Medulla oblongata (tissue), 1 donor: ENCODE measurements around the gene SCN11A.
A peak's percentile ranks its signal among the peaks of the same experiment; 100 is the strongest.

Experiments used
- DNase-seq: peaks from one replicate; pipeline ENCODE4 v3.0.0-alpha.2; 2015; ENCODE audit errors: extremely low spot score

Gene SCN11A

GRCh38 chr3:39051649-39052561 lies at the start of gene SCN11A, which contains the start of gene WDR48:
Gene SCN11A, minus strand, starts transcription at chr3:39051944. Its CDS starts 101,582 bp downstream, at chr3:38950362.
Gene WDR48, plus strand, starts transcription at chr3:39052016. Its CDS starts 10 bp downstream, at chr3:39052026.
- peak; percentile 97 for DNase-seq

GRCh38 chr3:39101022-39101689 lies 49.4 kb upstream of the SCN11A start:
- DNase-seq: peak; percentile 27

GRCh38 chr3:39100500-39100886 lies 48.7 kb upstream of the SCN11A start:
- DNase-seq: no peak

GRCh38 chr3:39099738-39100499 lies 48.2 kb upstream of the SCN11A start:
- no peak for DNase-seq

GRCh38 chr3:39099242-39099641 lies 47.5 kb upstream of the SCN11A start:
- no peak for DNase-seq

GRCh38 chr3:39098473-39099000 lies 46.8 kb upstream of the SCN11A start:
- no peak for DNase-seq

- DNase-seq: peak; percentile 28
These were observed 46.1 kb upstream of the SCN11A start for GRCh38 chr3:39097716-39098472.

GRCh38 chr3:39096775-39097174 lies 45.0 kb upstream of the SCN11A start:
- DNase-seq: peak; percentile 83

- peak; percentile 59 for DNase-seq
These were observed 44.0 kb upstream of the SCN11A start for GRCh38 chr3:39095778-39096177.

- DNase-seq: no peak
These were observed 43.3 kb upstream of the SCN11A start for GRCh38 chr3:39094851-39095677.

- no peak for DNase-seq
These were observed 39.2 kb upstream of the SCN11A start for GRCh38 chr3:39090922-39091321.

GRCh38 chr3:39088889-39089288 lies 37.1 kb upstream of the SCN11A start:
- no peak for DNase-seq

- no peak for DNase-seq
These were observed 36.7 kb upstream of the SCN11A start for GRCh38 chr3:39088456-39088855.

- no peak for DNase-seq
These were observed 34.4 kb upstream of the SCN11A start for GRCh38 chr3:39086144-39086543.

GRCh38 chr3:39082666-39083313 lies 31.0 kb upstream of the SCN11A start:
- no peak for DNase-seq

- DNase-seq: no peak
These were observed 28.3 kb upstream of the SCN11A start for GRCh38 chr3:39080026-39080425.

GRCh38 chr3:39079530-39079929 lies 27.8 kb upstream of the SCN11A start:
- no peak for DNase-seq

GRCh38 chr3:39075910-39076309 lies 24.2 kb upstream of the SCN11A start:
- DNase-seq: no peak

GRCh38 chr3:39068556-39068955 lies 16.8 kb upstream of the SCN11A start:
- DNase-seq: peak; percentile 36

GRCh38 chr3:39067286-39067685 lies 15.5 kb upstream of the SCN11A start:
- no peak for DNase-seq
